ENCODE results near the gene KRTAP5-7.
"Not testable (repeated sequence)": the region's sequence is repeated elsewhere in the genome, so short reads cannot be mapped to it uniquely, and the experiment has no call there.

KRTAP5-7 gene

DNA sequence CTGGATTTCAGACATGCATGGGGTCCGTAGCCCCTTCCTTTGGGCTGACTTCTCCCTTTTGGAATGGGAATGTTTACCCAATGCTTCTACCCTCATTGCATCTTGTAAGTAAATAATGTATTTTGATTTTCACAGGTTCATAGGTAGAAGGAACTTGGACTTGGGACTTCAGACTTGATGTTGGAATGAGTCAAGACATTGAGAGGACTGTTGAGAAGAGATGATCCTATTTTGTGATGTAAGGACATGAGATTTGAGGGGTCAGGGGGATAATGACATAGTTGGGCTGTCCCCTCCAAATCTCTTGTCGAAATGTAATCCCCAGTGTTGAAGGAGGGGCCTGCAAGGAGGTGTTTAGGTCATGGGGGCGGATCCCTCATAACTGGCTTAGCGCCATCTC, 37.4 kb downstream of the KRTAP5-7 start:
- no peak for DNase-seq

DNA sequence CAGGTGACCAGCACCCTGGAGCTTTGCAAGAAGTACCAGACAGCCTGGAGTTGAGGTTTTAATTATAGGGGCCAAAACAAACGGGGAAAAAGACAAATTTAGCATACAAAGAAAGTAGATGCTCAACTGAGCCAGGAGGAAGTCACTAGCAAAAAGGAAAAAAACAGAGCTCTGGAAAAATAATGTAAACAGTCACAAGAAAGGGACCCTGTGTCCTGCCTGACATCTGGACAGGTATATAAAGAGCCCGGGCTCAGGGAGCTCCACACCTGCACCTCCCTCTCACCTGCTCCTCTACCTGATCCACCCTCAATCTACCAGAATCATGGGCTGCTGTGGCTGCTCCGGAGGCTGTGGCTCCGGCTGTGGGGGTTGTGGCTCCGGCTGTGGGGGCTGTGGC, 38.2 kb downstream of the KRTAP5-7 start, which contains the start of gene KRTAP5-10:
TSS of gene KRTAP5-10 (plus strand) at position 301 of the 400 bp plus-strand sequence. CDS start at position 326, 25 bp downstream.
- peak; percentile 75 for DNase-seq

DNA sequence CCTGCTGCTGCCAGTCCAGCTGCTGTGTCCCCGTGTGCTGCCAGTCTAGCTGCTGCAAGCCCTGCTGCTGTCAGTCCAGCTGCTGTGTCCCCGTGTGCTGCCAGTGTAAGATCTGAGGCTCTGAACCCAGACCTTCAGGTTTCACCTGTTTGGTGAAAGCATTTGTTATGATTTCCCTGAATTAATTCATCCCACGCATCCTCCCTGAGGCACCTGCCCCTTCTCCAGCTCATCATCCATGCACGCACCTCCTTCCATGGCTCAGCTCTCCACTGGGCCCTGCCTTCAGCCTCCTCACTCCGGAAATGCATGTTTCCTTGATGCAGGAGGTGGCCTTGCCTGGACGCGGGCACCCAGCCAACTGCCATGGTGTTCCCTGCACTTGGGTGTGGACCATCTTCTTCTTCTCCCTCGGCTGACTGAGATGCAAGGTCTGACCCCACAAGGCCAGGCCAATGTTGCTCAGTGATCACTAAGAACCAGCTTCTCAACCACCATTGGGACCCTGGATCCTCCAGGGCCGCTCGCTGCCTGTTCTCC, 39.1 kb downstream of the KRTAP5-7 start:
- DNase-seq, result peak; percentile 85

GRCh38 chr11:71566626-71567599, 39.8 kb downstream of the KRTAP5-7 start:
- DNase-seq, result not testable (repeated sequence)

GRCh38 chr11:71567633-71568032, 40.6 kb downstream of the KRTAP5-7 start:
- DNase-seq, result peak; percentile 51

- peak; percentile 80 for DNase-seq
These were observed 41.8 kb downstream of the KRTAP5-7 start for GRCh38 chr11:71568704-71569349.

DNA sequence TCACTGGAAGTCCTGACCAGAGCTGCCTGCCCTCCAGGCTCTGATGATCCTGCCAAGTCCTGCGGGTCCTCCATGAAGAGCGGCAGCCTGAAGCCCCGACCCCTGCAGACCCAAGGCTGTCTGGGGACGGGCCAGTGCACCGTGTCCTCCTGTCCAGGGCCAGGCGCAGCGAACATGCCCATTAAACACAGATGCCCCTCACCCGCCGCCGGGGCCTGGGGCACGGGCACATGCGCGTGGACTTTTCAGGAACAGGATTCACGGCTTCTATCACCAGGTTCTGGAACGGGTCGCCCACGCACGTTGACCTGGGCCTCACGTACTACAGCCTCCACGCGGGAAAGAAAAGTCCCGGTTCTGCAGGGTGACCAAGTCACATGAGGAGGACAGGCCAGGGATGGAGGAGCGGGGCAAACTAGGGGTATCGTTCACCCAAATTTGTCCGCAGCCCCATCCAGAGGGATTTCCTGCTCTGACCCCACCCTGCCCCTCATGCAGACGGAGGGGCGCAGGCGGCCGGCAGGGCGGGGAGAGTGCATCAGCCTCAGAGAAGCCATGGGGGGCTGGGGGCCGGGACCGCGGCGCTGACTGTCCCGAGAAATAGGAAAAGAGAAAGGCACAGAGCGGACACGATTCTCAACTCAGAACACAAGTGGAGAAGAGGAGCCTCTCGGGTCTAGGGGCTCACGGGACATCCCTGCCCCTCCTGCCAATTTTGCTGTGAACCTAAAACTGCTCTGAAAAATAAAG, 44.2 kb downstream of the KRTAP5-7 start:
- not testable (repeated sequence) for DNase-seq

DNA sequence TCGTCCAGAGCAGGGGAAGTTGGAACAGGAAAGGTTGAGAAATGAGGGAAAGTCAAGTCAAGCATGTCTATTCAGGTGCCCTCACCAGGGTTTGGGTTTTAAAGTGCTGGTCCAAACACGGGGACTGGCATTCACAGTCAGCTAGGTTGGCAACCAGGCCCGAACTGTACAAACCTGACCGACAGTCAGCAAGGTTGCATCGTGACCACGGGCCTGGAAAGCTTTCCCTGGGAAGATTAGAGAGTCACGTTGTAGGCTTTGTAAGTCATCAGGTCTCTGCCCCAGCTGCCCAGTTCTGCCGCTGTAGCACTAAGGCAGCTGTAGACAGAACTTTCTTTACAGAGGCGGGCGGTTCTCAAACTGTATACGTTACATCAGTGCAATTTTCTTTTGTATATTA, 45.7 kb downstream of the KRTAP5-7 start:
- DNase-seq, result no peak

DNA sequence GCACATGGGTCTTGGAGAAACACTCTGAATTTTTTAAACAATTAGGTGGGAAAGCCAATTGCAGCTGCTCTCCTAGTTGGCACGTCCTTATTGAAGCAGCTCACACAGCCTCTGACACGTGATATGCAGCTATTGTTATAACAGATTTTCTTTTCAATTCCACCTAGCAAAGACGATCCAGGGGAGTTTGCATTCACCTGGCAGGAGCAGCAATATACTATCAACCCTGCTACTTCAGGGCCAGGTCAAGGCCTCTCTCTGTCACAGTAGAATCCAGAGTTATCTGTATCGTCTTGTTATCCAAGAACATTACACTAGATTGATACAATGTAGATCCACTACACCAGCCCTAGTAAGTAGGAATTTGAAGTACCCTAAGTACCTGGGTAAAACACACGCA, 47.4 kb downstream of the KRTAP5-7 start:
- no peak for DNase-seq

DNA sequence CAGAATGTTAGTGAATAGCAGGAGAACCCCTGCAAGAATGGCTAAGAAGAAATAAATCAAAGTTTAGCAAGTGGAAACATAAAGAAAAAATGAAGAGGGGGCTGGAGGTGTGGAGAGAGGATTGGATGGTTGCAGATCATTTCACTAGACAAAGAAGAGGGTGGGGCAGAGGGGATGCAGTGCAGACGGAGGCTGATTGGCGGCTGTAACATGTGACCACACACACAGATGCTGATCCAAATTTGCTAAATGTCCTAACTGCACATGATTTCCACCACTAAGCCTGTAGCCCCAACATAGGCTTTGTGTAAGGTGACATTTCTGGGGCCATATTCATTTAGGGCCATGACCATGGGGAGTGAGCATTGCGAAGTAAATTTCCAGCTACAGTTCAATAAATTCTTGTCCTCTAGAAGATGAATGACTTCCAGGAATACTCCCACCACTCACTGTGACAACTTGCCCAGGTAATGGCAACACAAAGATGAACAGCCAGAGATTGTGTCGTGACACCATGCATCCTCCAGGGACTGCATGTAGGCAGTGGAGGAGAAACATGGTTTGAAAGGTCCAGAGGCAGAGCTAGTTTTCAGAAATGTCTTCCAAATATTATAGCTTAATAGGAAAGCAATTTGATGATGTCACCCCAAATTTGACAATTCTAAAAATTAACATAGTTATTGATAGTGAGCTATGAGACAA, 48.8 kb downstream of the KRTAP5-7 start:
- no peak for DNase-seq

DNA sequence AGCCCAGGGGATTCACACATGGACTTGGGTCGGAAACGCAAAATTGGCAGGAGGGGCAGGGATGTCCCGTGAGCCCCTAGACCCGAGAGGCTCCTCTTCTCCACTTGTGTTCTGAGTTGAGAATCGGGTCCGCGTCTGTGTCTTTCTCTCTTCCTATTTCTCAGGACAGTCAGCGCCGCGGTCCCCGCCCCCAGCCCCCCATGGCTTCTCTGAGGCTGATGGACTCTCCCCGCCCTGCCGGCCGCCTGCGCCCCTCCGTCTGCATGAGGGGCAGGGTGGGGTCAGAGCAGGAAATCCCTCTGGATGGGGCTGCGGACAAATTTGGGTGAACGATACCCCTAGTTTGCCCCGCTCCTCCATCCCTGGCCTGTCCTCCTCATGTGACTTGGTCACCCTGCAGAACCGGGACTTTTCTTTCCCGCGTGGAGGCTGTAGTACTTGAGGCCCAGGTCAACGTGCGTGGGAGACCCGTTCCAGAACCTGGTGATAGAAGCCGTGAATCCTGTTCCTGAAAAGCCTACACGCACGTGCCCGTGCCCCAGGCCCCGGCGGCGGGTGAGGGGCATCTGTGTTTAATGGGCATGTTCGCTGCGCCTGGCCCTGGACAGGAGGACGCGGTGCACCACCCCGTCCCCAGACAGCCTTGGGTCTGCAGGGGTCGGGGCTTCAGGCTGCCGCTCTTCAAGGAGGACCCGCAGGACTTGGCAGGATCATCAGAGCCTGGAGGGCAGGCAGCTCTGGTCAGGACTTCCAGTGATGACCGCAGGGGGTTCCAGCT, 49.8 kb downstream of the KRTAP5-7 start:
- not testable (repeated sequence) for DNase-seq

DNA sequence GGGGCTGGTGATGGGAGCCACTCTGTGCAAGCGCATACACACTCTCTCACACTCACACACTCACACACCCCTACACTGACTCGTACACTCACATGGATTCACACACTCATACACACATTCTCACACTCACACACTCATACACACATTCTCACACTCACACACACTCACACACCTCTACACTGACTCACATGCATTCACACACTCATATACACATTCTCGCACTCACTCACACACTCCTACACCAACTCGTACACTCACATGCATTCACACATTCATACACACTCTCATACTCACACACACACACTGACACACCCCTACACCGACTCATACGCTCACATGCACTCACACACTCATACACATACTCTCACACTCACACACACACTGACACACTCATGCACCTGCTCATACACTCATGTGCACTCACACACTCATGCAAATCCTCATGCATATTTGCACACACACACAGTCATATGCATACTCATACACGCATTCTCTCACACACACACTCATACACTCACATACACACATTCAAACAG, 50.5 kb downstream of the KRTAP5-7 start:
- DNase-seq, result no peak
